GM12878 (cell line): Measurements from ENCODE around the gene CIRBP. TPM values are rescaled to one million over a fixed set of nuclear protein-coding genes. Genes with fewer than 3 reads are reported as not detected.

Experiments
- ASH2L ChIP-seq: fragments of 300-600, 200-600 bp; sonication (generic); IDR thresholded peaks from 2 replicates; pipeline ENCODE4 v1.6.1; 2017; ENCODE audit warnings: low read depth, mild to moderate bottlenecking, borderline replicate concordance
- ATF7 ChIP-seq: fragments of 450-650 bp; IDR thresholded peaks from 2 replicates; pipeline ENCODE4 v1.6.1; 2016; ENCODE audit warnings: low read depth, mild to moderate bottlenecking
- BHLHE40 ChIP-seq, 2 experiments: fragments of 450-650 bp in 1 of 2; IDR thresholded peaks; 2 replicates each; pipeline ENCODE4 v1.6.1; 2011 to 2017; ENCODE audit warnings: low read depth in 2 of 2, borderline replicate concordance in 1 of 2, improper control_type of control experiment in 1 of 2, low read length in 1 of 2, mild to moderate bottlenecking in 1 of 2
- BMI1 ChIP-seq: fragments of 450-650 bp; IDR thresholded peaks from 2 replicates; pipeline ENCODE4 v1.6.1; 2016; ENCODE audit warnings: mild to moderate bottlenecking, moderate library complexity, borderline replicate concordance
- CBX5 ChIP-seq: sonication (generic); IDR thresholded peaks from 2 replicates; pipeline ENCODE4 v1.6.1; 2016; ENCODE audit warnings: low read depth, moderate library complexity, mild to moderate bottlenecking, inconsistent platforms
- CEBPB ChIP-seq, 2 experiments: fragments of 150-350 bp in 1 of 2; IDR thresholded peaks; 2 replicates each; pipeline ENCODE4 v1.6.1; 2012 to 2014; ENCODE audit warnings: low read depth in 2 of 2, low read length in 2 of 2, borderline replicate concordance in 1 of 2, inconsistent platforms in 1 of 2
- CHD2 ChIP-seq: IDR thresholded peaks from 2 replicates; pipeline ENCODE4 v1.6.1; 2011; ENCODE audit warnings: low read depth, low read length, improper control_type of control experiment, borderline replicate concordance
- CREM ChIP-seq: IDR thresholded peaks from 2 replicates; pipeline ENCODE4 v1.6.1; 2014; ENCODE audit warnings: antibody characterized with exemption, low read depth
- EGR1 ChIP-seq, 2 experiments: IDR thresholded peaks; 1 replicate in 1 of 2; 2 replicates in 1 of 2; pipeline ENCODE4 v1.6.1; 2011 to 2012; ENCODE audit warnings: low read depth in 2 of 2, low read length in 2 of 2, borderline replicate concordance in 1 of 2, mild to moderate bottlenecking in 1 of 2, moderate library complexity in 1 of 2
- EP300 ChIP-seq, 2 experiments: fragments of 150-350 bp in 1 of 2; IDR thresholded peaks; 2 replicates each; pipeline ENCODE4 v1.6.1; 2011 to 2012; ENCODE audit warnings: low read depth in 2 of 2, low read length in 2 of 2, borderline replicate concordance in 1 of 2, improper control_type of control experiment in 1 of 2, inconsistent platforms in 1 of 2; ENCODE audit not compliant: control insufficient read depth in 1 of 2
- FOS ChIP-seq: IDR thresholded peaks from 3 replicates; pipeline ENCODE4 v1.6.1; 2011; ENCODE audit warnings: borderline replicate concordance; ENCODE audit not compliant: insufficient read length; ENCODE audit errors: extremely low read depth
- GATAD2B ChIP-seq: fragments of 450-650 bp; conservative IDR thresholded peaks from 2 replicates; pipeline ENCODE4 v1.6.1; 2017; ENCODE audit warnings: low read depth, mild to moderate bottlenecking, moderate library complexity
- HCFC1 ChIP-seq: fragments of 150-350 bp; IDR thresholded peaks from 2 replicates; pipeline ENCODE4 v1.6.1; 2014; ENCODE audit warnings: low read length
- HSF1 ChIP-seq: fragments of 150-350 bp; IDR thresholded peaks from 2 replicates; pipeline ENCODE4 v1.6.1; 2014; ENCODE audit warnings: mild to moderate bottlenecking, low read depth, low read length
- IRF4 ChIP-seq: IDR thresholded peaks from 2 replicates; pipeline ENCODE4 v1.6.1; 2011; ENCODE audit warnings: low read depth, low read length
- JUND ChIP-seq: IDR thresholded peaks from 2 replicates; pipeline ENCODE4 v1.6.1; 2012; ENCODE audit warnings: low read depth, mild to moderate bottlenecking, low read length, improper control_type of control experiment, moderate library complexity
- KAT2A ChIP-seq: conservative IDR thresholded peaks from 2 replicates; pipeline ENCODE4 v1.6.1; 2011; ENCODE audit warnings: low read depth, low read length; ENCODE audit not compliant: control insufficient read depth
- NFXL1 ChIP-seq: fragments of 450-650 bp; IDR thresholded peaks from 2 replicates; pipeline ENCODE4 v1.6.1; 2017; ENCODE audit warnings: antibody characterized with exemption, mild to moderate bottlenecking, borderline replicate concordance
- NFYA ChIP-seq: IDR thresholded peaks from 2 replicates; pipeline ENCODE4 v1.6.1; 2011; ENCODE audit warnings: low read depth, mild to moderate bottlenecking, low read length, improper control_type of control experiment, borderline replicate concordance
- NFYB ChIP-seq: IDR thresholded peaks from 2 replicates; pipeline ENCODE4 v1.6.1; 2011; ENCODE audit warnings: low read depth, mild to moderate bottlenecking, low read length, improper control_type of control experiment, moderate library complexity; ENCODE audit not compliant: insufficient read depth
- NR2F1 ChIP-seq: fragments of 450-650 bp; conservative IDR thresholded peaks from 2 replicates; pipeline ENCODE4 v1.6.1; 2017; ENCODE audit warnings: mild to moderate bottlenecking
- PML ChIP-seq: IDR thresholded peaks from 2 replicates; pipeline ENCODE4 v1.6.1; 2012; ENCODE audit warnings: low read length, inconsistent platforms
- RAD21 ChIP-seq: IDR thresholded peaks from 2 replicates; pipeline ENCODE4 v1.6.1; 2011; ENCODE audit warnings: mild to moderate bottlenecking, low read depth, low read length, moderate library complexity; ENCODE audit not compliant: insufficient read depth
- SIN3A ChIP-seq: IDR thresholded peaks from 2 replicates; pipeline ENCODE4 v1.6.1; 2012; ENCODE audit warnings: low read depth, low read length, improper control_type of control experiment
- SMAD5 ChIP-seq: IDR thresholded peaks from 2 replicates; pipeline ENCODE4 v1.6.1; 2016; ENCODE audit warnings: antibody characterized with exemption, low read depth
- SP1 ChIP-seq: IDR thresholded peaks from one replicate; pipeline ENCODE4 v1.6.1; 2011; ENCODE audit warnings: low read depth, low read length
- SRF ChIP-seq, 2 experiments: IDR thresholded peaks; 2 replicates each; pipeline ENCODE4 v1.6.1; 2011; ENCODE audit warnings: low read depth in 2 of 2, low read length in 2 of 2, mild to moderate bottlenecking in 1 of 2, moderate library complexity in 1 of 2
- TAF1 ChIP-seq: IDR thresholded peaks from 2 replicates; pipeline ENCODE4 v1.6.1; 2011; ENCODE audit warnings: mild to moderate bottlenecking, low read depth, low read length, borderline replicate concordance
- WRNIP1 ChIP-seq: IDR thresholded peaks from 2 replicates; pipeline ENCODE4 v1.6.1; 2011; ENCODE audit warnings: low read depth, low read length, improper control_type of control experiment, borderline replicate concordance
- ZNF274 ChIP-seq: IDR thresholded peaks from one replicate; pipeline ENCODE4 v1.8.0; 2011; ENCODE audit not compliant: insufficient read length, insufficient read depth
- ZNF622 ChIP-seq: fragments of 450-650 bp; IDR thresholded peaks from 2 replicates; pipeline ENCODE4 v1.6.1; 2017; ENCODE audit warnings: mild to moderate bottlenecking, inconsistent platforms
- polyA plus RNA-seq, 11 experiments: library from polyadenylated mRNA; depleted of rRNA in 4 of 11; unstranded in 6 of 11; stranded (reverse) in 5 of 11; fragments of >200 nt; fragmentation: Nextera tagmentation in 4 of 11; fragmentation: Illumina TruSeq in 1 of 11; extraction: Ambion mirVana in 4 of 11; extraction: Trizol in 1 of 11; gene quantifications; 1 replicate in 1 of 11; 2 replicates in 10 of 11; pipeline versions ENCODE4 v1.2.1 to v1.2.3, GENCODE V29; 2011 to 2016; ENCODE audit warnings: inconsistent platforms in 2 of 11, missing spikeins in 2 of 11, low read depth in 1 of 11
- total RNA-seq, 4 experiments: library from RNA; depleted of rRNA in 3 of 4; stranded (reverse); fragments of >200 nt in 3 of 4; fragmentation: Illumina TruSeq in 1 of 4; extraction: Trizol in 1 of 4; gene quantifications; 2 replicates each; pipeline versions ENCODE4 v1.2.1 to v1.2.3, GENCODE V29; 2013 to 2021

The CIRBP gene
- total and polyA plus RNA-seq, 10 of the 15 experiments (the other 5 are each of a cell fraction or from before 2014, with no cell fraction given) = 27.6 to 335 (median 229) TPM

GRCh38 chr19:1260749-1261537, 8.2 kb upstream of the CIRBP start (continued):
- TF ChIP-seq EGR1 (IDR thresholded peaks at IDR 0.05; ENCODE audit: borderline replicate concordance in 1 of 2, low read depth in 2 of 2, low read length in 2 of 2) (peak in 1 of 2 experiments; percentile 84; a peak in 2 of 3 replicates), BHLHE40 (IDR thresholded peaks at IDR 0.05; ENCODE audit: borderline replicate concordance in 1 of 2, low read depth in 2 of 2, low read length in 1 of 2) (peak; percentile 97 to 100), NR2F1 (no peak), NFXL1 (no peak), NFYB (peak; percentile 95), ZNF274 (no peak), ASH2L (no peak), RAD21 (no peak), CREM (peak; percentile 59), SMAD5 (no peak), TAF1 (no peak), HCFC1 (peak; percentile 38; the same call in 1 of the 2 replicates), NFYA (no peak; the same call in 1 of the 2 replicates), CBX5 (no peak), BMI1 (peak; percentile 87; the same call in 1 of the 2 replicates), SIN3A (no peak), GATAD2B (peak; percentile 36; the same call in 1 of the 2 replicates), ATF7 (peak; percentile 87), SRF (IDR thresholded peaks at IDR 0.05; ENCODE audit: low read depth in 2 of 2, low read length in 2 of 2) (0 out of 4 replicates have a peak, but pooled peaks of 1 of the 2 experiments have one; percentile 60), FOS (peak; percentile 51), KAT2A (no peak), JUND (peak; percentile 50), HSF1 (no peak), PML (no peak), CEBPB (IDR thresholded peaks at IDR 0.05; ENCODE audit: borderline replicate concordance in 1 of 2, low read depth in 2 of 2, low read length in 2 of 2) (no peak), ZNF622 (no peak), EP300 (IDR thresholded peaks at IDR 0.05; ENCODE audit: borderline replicate concordance in 1 of 2, control insufficient read depth in 1 of 2, low read depth in 2 of 2, low read length in 2 of 2) (0 out of 4 replicates have a peak, but pooled peaks of 1 of the 2 experiments have one; percentile 19), SP1 (peak; percentile 95), CHD2 (peak; percentile 93), IRF4 (no peak), WRNIP1 (no peak)
